ENCODE measurements around the gene SPPL3. TPM values are rescaled to one million over a fixed set of nuclear protein-coding genes. Genes with fewer than 3 reads are reported as not detected.

The SPPL3 gene
- total RNA-seq, 1 donor from 2014 or later = 22.3 TPM

DNA sequence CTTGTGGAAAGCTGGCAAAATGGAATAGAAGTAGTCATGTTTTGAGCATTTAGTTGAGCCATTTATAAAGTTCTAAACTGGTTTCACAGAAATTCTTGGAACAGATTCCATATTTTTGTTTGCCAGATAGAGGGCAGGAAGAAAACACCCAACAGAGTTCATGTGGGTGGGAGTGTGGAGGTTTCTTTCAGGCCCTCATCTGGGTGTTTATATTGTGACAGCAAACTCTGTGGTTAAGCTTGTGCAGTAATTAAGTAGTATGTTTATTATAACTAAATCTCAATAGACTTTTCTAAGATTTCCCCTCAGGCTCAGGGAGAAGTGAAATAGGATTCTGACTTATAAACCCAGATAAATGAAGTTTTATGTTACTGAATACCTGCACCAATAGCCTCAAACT lies 57.4 kb downstream of the SPPL3 start:
- H3K27me3 ChIP-seq (ENCODE audit: control insufficient read depth, insufficient read depth, low read length) = no peaks in the 10 kb centered on the region
- H3K36me3 ChIP-seq (ENCODE audit: control insufficient read depth, insufficient read depth, low read length) = no peaks in the 10 kb centered on the region
- no peak overlapping the region for H3K4me3 ChIP-seq (ENCODE audit: low read depth, low read length)
- no peak for DNase-seq (ENCODE audit: low read depth)
- TF ChIP-seq, protein P1, sequence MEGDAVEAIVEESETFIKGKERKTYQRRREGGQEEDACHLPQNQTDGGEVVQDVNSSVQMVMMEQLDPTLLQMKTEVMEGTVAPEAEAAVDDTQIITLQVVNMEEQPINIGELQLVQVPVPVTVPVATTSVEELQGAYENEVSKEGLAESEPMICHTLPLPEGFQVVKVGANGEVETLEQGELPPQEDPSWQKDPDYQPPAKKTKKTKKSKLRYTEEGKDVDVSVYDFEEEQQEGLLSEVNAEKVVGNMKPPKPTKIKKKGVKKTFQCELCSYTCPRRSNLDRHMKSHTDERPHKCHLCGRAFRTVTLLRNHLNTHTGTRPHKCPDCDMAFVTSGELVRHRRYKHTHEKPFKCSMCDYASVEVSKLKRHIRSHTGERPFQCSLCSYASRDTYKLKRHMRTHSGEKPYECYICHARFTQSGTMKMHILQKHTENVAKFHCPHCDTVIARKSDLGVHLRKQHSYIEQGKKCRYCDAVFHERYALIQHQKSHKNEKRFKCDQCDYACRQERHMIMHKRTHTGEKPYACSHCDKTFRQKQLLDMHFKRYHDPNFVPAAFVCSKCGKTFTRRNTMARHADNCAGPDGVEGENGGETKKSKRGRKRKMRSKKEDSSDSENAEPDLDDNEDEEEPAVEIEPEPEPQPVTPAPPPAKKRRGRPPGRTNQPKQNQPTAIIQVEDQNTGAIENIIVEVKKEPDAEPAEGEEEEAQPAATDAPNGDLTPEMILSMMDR (IDR thresholded peaks at IDR 0.05; ENCODE audit: insufficient read depth, low read length, poor library complexity, severe bottlenecking) = no peak

DNA sequence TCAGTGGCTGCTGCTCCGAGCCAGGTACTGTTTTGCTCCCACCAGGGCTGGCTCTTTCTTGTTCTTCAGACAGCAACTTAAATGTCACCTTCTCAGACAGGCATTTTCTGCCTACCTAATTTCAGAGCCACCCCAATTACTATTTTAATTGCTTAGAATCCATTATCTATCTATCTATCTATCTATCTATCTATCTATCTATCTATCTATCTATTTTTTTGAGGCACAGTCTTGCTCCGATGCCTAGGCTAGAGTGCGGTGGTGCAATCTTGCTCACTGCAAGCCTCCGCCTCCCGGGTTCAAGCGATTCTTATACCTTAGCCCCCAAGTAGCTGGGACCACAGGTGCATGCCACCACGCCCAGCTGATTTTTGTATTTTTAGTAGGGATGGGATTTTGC lies 58.5 kb downstream of the SPPL3 start:
- TF ChIP-seq, protein P1 (IDR thresholded peaks at IDR 0.05; ENCODE audit: insufficient read depth, low read length, poor library complexity, severe bottlenecking) = no peak
- Histone ChIP-seq H3K36me3 (ENCODE audit: control insufficient read depth, insufficient read depth, low read length) (no peaks in the 10 kb centered on the region), H3K4me3 (ENCODE audit: low read depth, low read length) (no peak overlapping the region), H3K27me3 (ENCODE audit: control insufficient read depth, insufficient read depth, low read length) (no peaks in the 10 kb centered on the region)
- no peak for DNase-seq (ENCODE audit: low read depth)

DNA sequence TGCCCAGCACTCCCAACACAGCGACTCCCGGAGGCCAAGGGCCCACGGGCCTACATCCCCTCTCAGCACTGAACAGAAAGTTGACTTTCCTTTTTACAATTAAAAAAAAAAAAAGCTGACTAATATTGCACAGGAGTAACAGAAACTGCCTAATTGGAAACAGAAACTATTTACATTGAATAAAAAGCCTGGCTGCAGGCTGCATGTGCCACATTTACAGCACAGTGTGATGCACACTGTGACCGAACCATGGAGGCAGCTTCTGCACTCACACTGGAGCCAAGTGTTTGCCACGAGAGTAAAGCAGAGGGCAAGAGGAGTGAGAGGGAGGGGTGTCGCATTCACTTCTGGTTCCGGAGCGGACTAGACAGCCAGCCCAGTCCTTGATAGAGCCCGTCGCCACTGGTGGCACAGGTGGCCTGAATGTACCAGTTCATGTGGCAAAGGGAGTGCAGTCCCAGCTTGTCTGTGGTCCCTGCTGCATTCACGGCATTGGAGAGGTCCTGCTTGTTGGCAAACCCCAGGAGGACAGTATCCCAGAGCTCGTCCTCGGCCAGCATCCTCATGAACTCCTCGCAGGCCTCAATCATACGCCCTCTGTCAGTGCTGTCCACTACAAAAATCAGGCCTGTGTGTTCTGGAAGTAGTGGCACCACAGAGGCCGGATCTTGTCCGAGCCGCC lies 59.2 kb downstream of the SPPL3 start:
- DNase-seq (ENCODE audit: low read depth) = no peak
- no peak overlapping the region for H3K4me3 ChIP-seq (ENCODE audit: low read depth, low read length)
- H3K27me3 ChIP-seq (ENCODE audit: control insufficient read depth, insufficient read depth, low read length) = no peaks in the 10 kb centered on the region
- TF ChIP-seq, protein P1 (IDR thresholded peaks at IDR 0.05; ENCODE audit: insufficient read depth, low read length, poor library complexity, severe bottlenecking) = no peak
- H3K36me3 ChIP-seq (ENCODE audit: control insufficient read depth, insufficient read depth, low read length) = no peaks in the 10 kb centered on the region

DNA sequence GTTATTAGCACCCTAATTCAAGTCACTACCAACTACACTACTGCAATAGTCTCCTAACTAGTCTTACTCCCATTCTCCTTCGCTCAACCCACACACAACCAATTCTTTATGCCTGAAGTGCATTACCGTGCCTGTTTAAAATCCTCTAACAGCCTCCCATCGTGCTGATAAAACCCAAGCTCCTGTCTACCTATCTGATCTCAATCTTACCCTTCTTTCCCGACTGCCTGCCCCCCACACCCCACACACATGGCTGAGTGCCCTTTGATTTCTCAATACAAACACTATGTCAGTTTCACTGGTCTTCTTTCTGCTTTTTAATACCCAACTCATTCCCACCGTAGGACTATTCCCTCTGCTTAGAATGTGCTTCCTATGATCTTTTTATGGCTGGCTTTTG lies 59.9 kb downstream of the SPPL3 start:
- TF ChIP-seq, protein P1 (IDR thresholded peaks at IDR 0.05; ENCODE audit: insufficient read depth, low read length, poor library complexity, severe bottlenecking) = no peak

DNA sequence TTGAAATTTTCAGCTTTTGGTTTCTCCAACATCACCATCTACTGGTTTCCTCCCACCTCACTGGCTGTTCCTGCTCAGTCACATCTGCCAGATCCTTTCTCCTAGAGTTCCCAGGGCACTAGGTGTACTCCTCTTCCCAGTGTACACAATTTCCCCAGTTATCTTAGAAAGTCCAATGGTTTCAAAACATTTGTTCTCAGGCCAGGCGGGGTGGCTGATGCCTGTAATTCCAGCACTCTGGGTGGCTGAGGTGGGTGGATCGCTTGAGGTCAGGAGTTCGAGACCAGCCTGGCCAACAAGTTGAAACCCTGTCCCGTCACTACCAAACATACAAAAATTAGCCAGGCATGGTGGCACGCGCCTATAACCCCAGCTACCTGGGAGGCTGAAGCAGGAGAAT lies 60.7 kb downstream of the SPPL3 start:
- DNase-seq (ENCODE audit: low read depth) = no peak
- Histone ChIP-seq H3K4me3 (ENCODE audit: low read depth, low read length) (no peak overlapping the region), H3K27me3 (ENCODE audit: control insufficient read depth, insufficient read depth, low read length) (no peaks in the 10 kb centered on the region), H3K36me3 (ENCODE audit: control insufficient read depth, insufficient read depth, low read length) (no peaks in the 10 kb centered on the region)
- TF ChIP-seq, protein P1 (IDR thresholded peaks at IDR 0.05; ENCODE audit: insufficient read depth, low read length, poor library complexity, severe bottlenecking) = no peak

More for the DNA sequence above, 59.9 kb downstream of the SPPL3 start:
- Histone ChIP-seq H3K27me3 (ENCODE audit: control insufficient read depth, insufficient read depth, low read length) (no peaks in the 10 kb centered on the region), H3K36me3 (ENCODE audit: control insufficient read depth, insufficient read depth, low read length) (no peaks in the 10 kb centered on the region), H3K4me3 (ENCODE audit: low read depth, low read length) (no peak overlapping the region)
- no peak for DNase-seq (ENCODE audit: low read depth)

DNA sequence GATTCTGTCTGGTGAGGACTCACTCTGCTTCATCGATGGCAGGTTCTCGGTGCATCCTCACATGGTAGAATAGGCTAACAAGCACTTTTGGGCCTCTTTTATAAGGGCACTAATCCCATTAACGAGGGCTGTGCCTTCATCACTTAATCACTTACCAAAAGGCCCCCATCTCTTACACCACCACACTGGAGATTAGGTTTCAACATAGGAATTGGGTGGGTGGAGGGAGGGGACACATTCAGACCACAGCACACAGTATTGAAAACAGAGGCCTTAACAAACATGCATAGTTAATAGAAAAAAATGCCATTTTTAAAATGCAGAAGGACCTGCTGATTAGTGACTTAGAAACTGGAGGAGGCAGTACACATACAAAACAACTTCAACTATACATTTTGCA lies 61.6 kb downstream of the SPPL3 start:
- H3K4me3 ChIP-seq (ENCODE audit: low read depth, low read length) = no peak overlapping the region
- no peaks in the 10 kb centered on the region for H3K27me3 ChIP-seq (ENCODE audit: control insufficient read depth, insufficient read depth, low read length)
- H3K36me3 ChIP-seq (ENCODE audit: control insufficient read depth, insufficient read depth, low read length) = no peaks in the 10 kb centered on the region
- TF ChIP-seq, protein P1 (IDR thresholded peaks at IDR 0.05; ENCODE audit: insufficient read depth, low read length, poor library complexity, severe bottlenecking) = no peak
- DNase-seq (ENCODE audit: low read depth) = no peak

Measured in kidney epithelial cell (primary cell).